ENCODE results near the gene TIMM44. TPM values are rescaled to one million over a fixed set of nuclear protein-coding genes. Genes with fewer than 3 reads are reported as not detected.

Gene TIMM44
- total and polyA plus RNA-seq, 2 of the 8 experiments (the other 6 are each of a cell fraction or from before 2014, with no cell fraction given) = 131 to 150 TPM

DNA sequence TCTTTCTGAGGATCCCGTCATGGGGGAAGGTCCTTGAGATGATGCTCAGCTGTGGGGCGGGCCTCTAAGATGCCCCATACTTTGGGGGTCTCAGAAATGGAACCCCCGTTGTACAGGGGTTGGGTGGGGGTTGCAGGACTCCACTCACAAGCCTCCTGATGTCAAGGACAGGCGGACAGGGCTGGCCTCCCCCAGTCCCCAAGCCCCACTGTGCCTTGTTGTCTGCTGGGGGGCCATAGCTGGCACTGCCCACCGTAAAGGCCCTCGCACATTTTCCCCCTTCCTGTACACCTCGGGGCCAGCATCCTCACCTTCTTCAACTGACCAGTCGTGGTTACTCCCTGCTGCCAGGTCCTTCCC, 20.6 kb downstream of the TIMM44 start (continued):
- no peak for TF ChIP-seq USF2 (IDR thresholded peaks at IDR 0.05; ENCODE audit: low read length)
- no peak for TF ChIP-seq EP300 (IDR thresholded peaks at IDR 0.05; ENCODE audit: borderline replicate concordance in 1 of 2, low read depth in 2 of 2, low read length in 2 of 2)
- TF ChIP-seq ATF3 (IDR thresholded peaks at IDR 0.05; ENCODE audit: insufficient read depth, low read depth, low read length) = no peak
